ENCODE results near the gene ABL2. TPM values are rescaled to one million over a fixed set of nuclear protein-coding genes. Genes with fewer than 3 reads are reported as not detected.

The ABL2 gene
- total and polyA plus RNA-seq, 4 donors: 11.4 to 22.9 (median 12.6) TPM

DNA sequence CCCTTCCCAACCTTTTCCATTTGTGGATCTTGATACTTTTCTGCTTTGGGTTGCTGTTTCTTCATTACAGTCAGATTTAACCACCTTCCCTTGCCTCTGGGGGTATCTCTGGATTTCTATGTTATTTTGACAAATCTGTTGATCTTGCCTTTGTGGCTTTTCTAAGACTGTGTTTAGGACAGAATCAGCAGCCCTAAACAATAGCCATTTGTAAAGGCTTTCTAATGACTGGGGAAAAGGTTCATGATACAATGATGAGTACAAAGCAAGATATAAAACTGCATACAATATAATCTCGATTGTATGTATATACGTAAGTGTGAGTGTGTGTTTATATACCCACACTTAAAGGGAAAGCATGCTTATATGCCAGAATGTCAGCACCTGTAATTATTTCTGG, 176.0 kb downstream of the ABL2 start:
- Histone ChIP-seq H3K4me1 (ENCODE audit: control insufficient read depth, insufficient read depth, low read length) (no peaks in the 10 kb centered on the region), H3K9me3 (ENCODE audit: control insufficient read depth, insufficient read depth, low read length) (no peaks in the 10 kb centered on the region), H3K36me3 (ENCODE audit: control insufficient read depth, insufficient read depth, low read length) (no peaks in the 10 kb centered on the region), H3K27ac (ENCODE audit: low read depth, low read length) (no peak overlapping the region), H3K4me3 (ENCODE audit: low read depth, low read length) (no peak overlapping the region), H3K27me3 (ENCODE audit: control insufficient read depth, insufficient read depth, low read length) (no peaks in the 10 kb centered on the region)
- no CpG with 5 or more reads among the region's 2 CpGs for WGBS (ENCODE audit: insufficient coverage)
- DNase-seq (ENCODE audit: low read depth in 4 of 6, low spot score in 6 of 6): no peak

DNA sequence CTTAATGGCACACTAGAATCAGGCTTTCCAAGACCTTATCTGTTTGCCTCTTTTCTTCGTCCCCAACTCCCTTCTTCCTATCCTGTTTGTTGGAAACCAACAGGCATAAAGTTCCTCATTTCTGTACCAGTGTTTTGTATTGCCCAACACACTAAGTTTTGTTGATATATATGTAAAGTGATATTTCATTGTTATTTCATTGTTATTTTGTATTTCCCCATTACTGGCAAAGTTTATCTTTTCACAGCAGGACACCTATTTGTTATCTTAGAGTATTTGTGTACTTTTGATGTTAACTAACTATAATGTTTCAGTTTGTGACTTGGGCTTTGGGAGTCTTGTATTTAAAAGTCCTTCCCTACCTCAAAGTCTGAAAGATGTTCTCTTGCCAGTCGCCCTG, 176.7 kb downstream of the ABL2 start:
- Histone ChIP-seq H3K27me3 (ENCODE audit: control insufficient read depth, insufficient read depth, low read length) (no peaks in the 10 kb centered on the region), H3K36me3 (ENCODE audit: control insufficient read depth, insufficient read depth, low read length) (no peaks in the 10 kb centered on the region), H3K27ac (ENCODE audit: low read depth, low read length) (no peak overlapping the region), H3K4me3 (ENCODE audit: low read depth, low read length) (no peak overlapping the region), H3K9me3 (ENCODE audit: control insufficient read depth, insufficient read depth, low read length) (no peaks in the 10 kb centered on the region), H3K4me1 (ENCODE audit: control insufficient read depth, insufficient read depth, low read length) (no peaks in the 10 kb centered on the region)
- 80% methylated on average over 1 of the region's 2 CpGs for WGBS (ENCODE audit: insufficient coverage)
- DNase-seq (ENCODE audit: low read depth in 4 of 6, low spot score in 6 of 6): no peak

Small RNA genes lying within 50 kb of the gene (small RNA-seq; reads per million reads assigned to genes)
- gene AL512326.2 (ENCODE audit: low replicate concordance) (not detected), gene AL512326.3 (ENCODE audit: low replicate concordance) (not detected), gene EIF4A1P11 (ENCODE audit: low replicate concordance) (not detected), gene RF00272 (ENCODE audit: low replicate concordance) (not detected)

Other genes starting within 250 kb of the ABL2 start
- 10 to 100 TPM; 33.1 to 59.0 TPM for gene FAM20B, start 203.8 kb downstream of the ABL2 start, total RNA-seq
- 10 to 100 TPM; 35.4 to 43.6 TPM for gene FAM20B, start 203.8 kb downstream of the ABL2 start, polyA plus RNA-seq (ENCODE audit: insufficient read length in 2 of 2)
- gene TOR3A, start 147.6 kb downstream of the ABL2 start, total RNA-seq: 10 to 100 TPM; 18.3 to 20.7 TPM
- 10 to 100 TPM; 24.3 to 27.4 TPM for gene TOR3A, start 147.6 kb downstream of the ABL2 start, polyA plus RNA-seq (ENCODE audit: insufficient read length in 2 of 2)
- 10 to 100 TPM; 14.3 to 19.6 TPM for gene SOAT1, start 64.1 kb upstream of the ABL2 start, total RNA-seq
- gene SOAT1, start 64.1 kb upstream of the ABL2 start, polyA plus RNA-seq (ENCODE audit: insufficient read length in 2 of 2): 10 to 100 TPM; 14.1 to 19.3 TPM
- 1 to 10 TPM; 1.2 to 2.4 TPM for gene AXDND1, start 136.3 kb upstream of the ABL2 start, total RNA-seq
- under 1 TPM; 0.59 to 0.60 TPM for gene AXDND1, start 136.3 kb upstream of the ABL2 start, polyA plus RNA-seq (ENCODE audit: insufficient read length in 2 of 2)

All from spinal cord (tissue), 10 donors.